ENCODE data around the gene TRPC3. TPM values are rescaled to one million over a fixed set of nuclear protein-coding genes. Genes with fewer than 3 reads are reported as not detected.

The TRPC3 gene
- total RNA-seq, 1 donor from 2014 or later: 0.21 TPM

DNA sequence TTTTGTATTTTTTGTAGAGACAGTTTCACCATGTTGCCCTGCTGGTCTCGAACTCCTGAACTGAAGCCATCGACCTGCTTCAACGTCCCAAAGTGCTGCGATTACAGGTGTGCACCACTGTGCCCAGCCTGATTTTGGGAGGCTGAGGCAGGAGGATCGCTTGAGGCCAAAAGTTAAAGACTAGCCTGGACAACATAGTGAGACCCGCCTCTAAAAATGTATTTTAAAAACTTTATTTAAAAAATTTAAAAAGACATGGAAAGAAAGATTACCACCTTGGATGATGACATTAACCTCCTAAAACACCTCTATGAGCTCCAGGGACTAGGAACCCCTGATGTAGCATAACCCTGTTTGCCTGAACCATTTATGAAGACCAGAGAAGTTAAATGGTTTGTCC is 75.8 kb downstream of the TRPC3 start:
- no peak for DNase-seq (ENCODE audit: low read depth)

DNA sequence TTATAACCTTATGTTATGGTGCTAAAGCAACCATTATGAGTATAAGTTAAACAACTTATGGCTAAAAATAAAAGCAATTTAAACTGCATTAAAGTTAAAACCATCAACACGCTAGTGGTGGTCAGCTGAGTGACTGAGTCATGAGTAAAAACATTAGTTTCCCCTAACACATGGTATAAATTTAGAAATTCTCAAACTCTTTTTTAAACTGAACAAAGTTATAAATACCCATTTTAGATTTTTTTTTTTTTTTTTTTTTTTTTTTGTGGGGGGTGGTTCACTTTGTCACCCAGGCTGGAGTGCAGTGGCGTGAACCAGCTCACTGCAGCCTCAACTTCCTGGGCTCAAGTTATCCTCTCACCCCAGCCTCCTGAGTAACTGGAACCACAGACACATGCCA is 76.2 kb downstream of the TRPC3 start:
- no peak for DNase-seq (ENCODE audit: low read depth)

DNA sequence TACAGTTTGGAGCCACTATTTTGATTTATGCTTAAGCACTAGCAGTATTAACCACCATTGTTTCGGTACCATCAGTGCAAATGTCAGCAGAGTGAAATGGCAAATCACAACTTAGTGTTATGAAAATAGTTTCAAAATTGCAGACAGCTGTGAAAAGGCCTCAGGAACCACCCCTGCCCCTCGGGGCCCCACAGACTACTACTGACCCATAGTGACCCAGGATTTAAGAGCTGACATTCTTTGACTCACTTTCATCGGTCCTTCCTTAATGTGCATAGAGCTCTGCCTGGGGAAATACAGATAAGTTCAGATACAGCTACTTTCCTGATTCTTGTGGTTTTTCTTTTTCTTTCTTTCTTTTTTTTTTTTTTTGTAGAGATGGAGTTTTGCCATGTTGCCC is 78.3 kb downstream of the TRPC3 start:
- DNase-seq (ENCODE audit: low read depth): peak; percentile 40

DNA sequence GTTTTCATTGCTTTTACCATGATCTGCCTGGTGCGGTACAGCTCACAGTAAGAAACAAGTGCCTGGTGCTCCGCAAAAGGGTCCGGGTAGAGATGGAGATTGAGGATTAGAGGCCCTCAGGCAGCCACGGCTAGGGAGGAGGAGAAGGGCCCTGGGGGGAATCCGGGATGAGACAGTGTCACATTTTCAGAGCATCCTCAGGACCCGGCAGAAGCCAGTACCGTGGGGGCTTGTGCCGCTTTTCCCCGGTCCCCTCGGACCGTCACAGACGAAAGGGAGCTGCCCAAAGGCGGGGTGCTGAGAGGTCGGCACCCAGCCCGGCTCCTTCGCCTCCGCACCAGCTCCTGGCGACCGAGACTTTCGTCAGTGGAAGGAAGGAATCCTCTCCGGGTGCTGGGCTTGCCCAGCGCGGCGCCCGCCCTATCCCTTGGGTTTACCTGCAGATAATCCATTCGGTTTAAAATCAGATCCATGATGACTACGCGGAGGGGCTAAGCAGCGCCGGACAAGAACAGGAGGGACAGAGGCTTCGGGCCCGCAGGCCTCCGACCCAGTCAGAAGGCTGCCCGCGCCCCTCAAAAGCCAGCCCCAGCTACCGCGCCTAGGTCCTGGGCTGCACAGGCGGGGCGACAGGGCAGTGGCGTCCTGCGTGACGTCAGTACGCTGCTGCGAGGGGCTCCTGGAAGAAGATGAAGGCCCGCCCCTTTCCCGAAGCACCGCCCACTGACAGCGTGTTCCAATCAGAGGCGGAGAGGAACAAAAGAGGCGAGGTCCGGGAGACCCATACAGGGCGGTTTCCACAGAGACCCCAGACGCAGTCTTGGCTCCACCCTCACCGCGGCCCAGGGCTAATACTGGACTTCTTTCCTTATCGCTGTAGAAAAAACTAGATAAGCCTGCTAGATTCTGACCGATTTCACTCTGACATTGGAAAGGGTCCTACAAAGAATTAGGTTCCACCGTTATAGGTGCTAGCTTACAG is 81.7 kb downstream of the TRPC3 start, which contains the start of gene BBS7:
Gene BBS7 (minus strand): TSS at position 634 of the 982 bp plus-strand sequence. CDS start 161 bp downstream, at position 473.
- peak; percentile 98 for DNase-seq (ENCODE audit: low read depth)

DNA sequence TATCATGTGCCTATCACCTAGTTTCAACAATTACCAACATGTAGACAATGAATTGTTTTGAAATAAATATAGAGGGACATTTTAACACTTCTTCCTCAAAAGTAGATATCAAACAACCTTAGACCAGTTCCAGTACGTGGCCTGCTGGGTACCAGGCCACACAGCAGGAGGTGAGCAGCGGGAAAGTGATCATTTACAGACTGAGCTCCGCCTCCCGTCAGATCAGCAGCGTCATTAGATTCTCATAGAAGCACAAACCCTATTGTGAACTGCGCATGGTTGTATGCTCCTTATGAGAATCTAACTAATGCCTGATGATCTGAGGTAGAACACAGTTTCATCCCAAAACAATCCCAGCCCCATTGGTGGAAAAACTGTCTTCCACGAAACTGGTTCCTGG is 88.1 kb downstream of the TRPC3 start:
- DNase-seq (ENCODE audit: low read depth): no peak

DNA sequence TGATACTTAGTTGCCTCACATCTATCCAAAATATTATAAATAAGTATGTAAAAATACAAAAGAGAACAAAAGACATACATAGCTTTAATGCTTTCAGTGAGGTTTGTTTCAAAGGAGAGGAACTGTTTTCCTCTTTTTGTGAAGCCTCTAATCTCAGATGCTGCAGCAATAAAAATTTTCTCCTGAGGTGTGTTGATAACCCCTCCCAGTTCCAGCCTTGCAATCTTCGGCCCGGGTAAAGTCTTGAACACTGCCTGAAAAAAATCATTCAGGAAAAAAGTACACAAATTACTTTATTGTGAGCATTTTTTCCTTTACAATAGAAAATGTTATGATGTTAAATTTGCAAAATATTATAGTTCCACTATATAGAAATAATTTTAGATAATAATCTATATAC is 90.4 kb downstream of the TRPC3 start:
- no peak for DNase-seq (ENCODE audit: low read depth)

DNA sequence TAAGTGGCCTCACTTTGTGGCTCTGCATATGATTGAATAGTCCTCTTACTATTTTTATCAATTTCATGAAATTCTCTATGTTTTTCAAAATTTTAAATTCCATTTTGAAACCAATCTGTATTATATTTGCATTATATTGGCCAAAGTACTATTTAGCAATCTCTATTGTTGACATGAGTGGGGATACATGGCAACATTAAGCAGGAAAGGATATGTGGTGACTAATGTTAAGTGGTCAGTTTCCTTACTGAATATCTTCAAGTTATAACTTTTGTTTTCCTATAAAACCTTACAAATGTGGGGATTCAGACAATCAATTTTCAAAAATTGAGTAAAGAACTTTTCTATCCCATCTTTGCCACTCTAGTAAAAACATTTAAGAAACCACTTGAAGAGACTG is 91.7 kb downstream of the TRPC3 start:
- no peak for DNase-seq (ENCODE audit: low read depth)

DNA sequence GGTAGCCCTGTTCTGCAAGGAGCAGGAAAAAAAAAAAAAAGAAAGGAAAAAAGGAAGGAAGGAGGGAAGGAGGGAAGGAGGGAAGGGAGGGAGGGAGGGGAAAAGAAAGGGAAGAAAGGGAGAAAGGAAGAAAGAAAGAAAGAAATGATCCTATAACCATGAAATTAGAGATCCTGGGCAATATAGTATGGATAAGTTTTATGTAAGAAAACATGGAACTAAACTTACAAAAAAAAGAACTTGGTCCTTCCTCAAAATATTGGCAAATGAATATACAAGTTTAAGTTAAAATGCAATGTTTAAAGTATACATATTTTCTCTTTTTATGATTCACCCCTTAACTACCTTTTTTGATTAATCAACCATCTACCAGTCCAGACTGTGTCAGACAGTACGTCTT is 100.5 kb downstream of the TRPC3 start:
- no peak for DNase-seq (ENCODE audit: low read depth)

DNA sequence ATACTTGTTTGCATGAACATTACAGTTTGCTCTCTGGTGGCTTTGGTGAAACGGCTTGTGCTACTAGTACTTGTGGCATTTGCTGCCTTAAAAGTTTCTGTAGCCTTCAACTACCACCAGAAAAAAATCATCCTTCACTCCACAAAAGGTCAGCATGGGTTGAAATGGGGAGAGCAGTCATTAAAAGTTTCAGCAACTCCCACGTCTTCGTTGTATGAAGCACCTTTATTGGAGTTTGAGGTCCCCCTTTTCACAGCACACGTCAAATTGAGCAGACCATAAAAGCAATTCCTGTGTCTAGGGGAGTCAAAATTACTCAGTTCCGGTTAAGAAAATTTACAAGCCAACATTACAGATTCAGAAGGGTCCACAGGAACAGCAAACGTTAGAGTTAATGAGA is 105.2 kb downstream of the TRPC3 start:
- no peak for DNase-seq (ENCODE audit: low read depth)

DNA sequence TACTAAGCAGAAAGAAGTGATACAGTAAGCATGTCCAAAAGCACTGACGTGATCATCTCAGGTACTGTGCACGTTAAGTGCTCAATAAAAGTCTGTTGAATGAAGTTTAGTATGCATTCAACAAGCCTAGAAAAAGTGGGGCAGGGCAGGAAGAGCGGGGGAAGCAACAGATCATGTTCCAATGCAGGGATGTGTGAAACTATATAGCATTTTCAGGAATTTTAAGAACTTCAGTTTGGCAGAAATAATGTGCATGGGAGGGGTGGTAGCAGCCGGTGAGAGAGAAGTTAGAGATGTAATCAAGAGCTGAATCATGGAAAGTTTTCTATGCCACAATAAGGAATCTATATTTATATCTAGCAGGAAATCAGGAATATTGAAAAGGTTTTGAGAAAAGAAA is 109.0 kb downstream of the TRPC3 start:
- no peak for DNase-seq (ENCODE audit: low read depth)

DNA sequence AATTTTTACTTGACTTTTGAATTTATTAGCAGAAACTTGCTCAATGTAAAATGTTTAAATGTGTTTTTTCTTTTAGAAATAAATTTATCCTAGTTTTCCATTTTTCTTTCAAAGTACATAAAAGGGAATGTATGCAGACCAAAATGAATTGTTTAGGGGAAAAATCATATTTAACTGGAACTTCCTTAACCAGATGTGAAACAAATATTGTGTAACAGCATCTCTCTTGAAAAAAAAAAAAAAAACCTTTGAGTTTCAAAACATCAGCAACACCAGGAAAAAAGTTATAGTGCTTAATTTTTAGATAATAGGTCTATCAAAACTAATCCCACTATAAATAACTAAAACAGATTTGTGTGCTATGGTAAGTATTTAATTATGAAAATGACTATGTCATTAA is 113.7 kb downstream of the TRPC3 start:
- no peak for DNase-seq (ENCODE audit: low read depth)

DNA sequence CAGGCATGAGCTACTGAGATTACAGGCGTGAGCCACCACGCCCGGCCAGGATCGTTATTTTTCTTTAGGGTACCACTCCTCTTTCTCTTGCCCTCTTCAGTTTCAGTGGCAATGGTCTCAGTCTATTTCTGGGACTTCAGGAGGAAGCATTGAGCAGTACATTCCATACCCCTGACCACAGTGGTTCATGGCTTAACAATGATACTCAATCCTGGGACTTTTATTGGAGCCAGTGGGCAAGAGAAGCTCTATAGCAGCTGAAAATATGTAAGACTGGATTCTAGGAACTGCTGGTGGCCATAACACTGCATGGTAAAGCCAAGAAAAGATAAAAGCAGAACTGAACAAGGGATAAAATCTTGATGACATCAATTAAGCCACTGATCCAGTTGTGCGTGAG is 122.3 kb downstream of the TRPC3 start:
- peak; percentile 12 for DNase-seq (ENCODE audit: low read depth)

Other genes starting within 250 kb of the TRPC3 start
- gene SMIM43, start 186.9 kb downstream of the TRPC3 start, total RNA-seq: 0.36 and 0.99 TPM in 2 replicates
- 29.7 and 33.8 TPM in 2 replicates for gene EXOSC9, start 150.7 kb downstream of the TRPC3 start, total RNA-seq
- gene CCNA2, start 128.2 kb downstream of the TRPC3 start, total RNA-seq: 1.3 and 1.8 TPM in 2 replicates
- gene BBS7, start 81.6 kb downstream of the TRPC3 start, total RNA-seq: 18.5 and 19.8 TPM in 2 replicates
- gene BLTP1, start 200.3 kb upstream of the TRPC3 start, total RNA-seq: 61.9 and 68.4 TPM in 2 replicates

Measured in myocyte (in vitro differentiated cells).